OCI-M1 (cell line): ENCODE measurements around the gene SENP3.
A peak's percentile ranks its signal among the peaks of the same experiment; 100 is the strongest.

Experiments used
- DNase-seq: peaks from one replicate; lab custom pipeline; 2025; lab: John Stamatoyannopoulos, UW

SENP3 gene

DNA sequence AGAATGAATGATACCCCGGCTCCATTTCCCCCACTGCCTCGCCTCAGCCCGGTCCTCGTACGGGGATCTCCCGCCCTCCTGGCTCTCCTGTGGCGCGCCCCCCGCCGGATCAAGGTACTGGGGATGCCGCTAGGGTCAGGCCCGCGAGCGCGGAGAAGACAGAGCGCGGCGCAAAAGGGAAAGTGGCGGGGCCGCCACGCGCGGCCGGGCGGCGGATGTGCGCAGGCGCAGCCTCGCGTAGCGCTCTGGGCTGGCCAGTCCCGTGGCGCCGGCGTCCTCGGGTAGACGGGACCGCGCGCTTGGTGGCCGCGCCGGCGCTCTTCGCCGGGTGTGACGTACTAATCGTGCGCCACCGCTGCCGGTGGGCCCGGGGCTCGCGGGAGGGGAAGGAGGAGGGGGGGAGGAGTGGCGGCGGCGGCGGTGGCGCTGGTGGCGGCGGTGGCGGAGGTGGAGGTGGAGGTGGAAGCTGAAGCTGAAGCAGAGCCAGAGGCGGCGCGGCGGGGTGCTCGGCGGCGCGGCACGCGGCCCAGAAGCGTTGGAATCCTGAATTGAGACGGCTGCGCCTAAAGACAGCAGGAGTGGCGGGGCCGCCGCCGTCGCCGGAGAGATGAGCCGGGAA lies at the start of gene SENP3:
SENP3 (plus strand) TSS at position 331 of the 619 bp plus-strand sequence. CDS start 1,158 bp downstream, outside the sequence.
- peak; percentile 95 for DNase-seq

DNA sequence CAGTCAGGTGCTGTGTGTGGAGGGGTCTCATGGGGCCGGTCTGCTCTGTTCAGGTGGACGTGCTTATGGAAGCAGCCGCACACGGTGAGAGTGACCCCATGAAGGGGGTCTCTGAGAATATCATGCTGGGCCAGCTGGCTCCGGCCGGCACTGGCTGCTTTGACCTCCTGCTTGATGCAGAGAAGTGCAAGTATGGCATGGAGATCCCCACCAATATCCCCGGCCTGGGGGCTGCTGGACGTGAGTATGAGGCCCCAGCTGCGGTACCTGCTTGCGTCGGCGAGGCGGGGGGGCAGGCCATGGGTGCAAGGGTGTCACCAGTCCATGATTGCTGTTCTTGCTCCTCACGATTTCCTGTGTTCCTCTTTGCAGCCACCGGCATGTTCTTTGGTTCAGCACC lies 49.6 kb upstream of the SENP3 start:
- no peak for DNase-seq

DNA sequence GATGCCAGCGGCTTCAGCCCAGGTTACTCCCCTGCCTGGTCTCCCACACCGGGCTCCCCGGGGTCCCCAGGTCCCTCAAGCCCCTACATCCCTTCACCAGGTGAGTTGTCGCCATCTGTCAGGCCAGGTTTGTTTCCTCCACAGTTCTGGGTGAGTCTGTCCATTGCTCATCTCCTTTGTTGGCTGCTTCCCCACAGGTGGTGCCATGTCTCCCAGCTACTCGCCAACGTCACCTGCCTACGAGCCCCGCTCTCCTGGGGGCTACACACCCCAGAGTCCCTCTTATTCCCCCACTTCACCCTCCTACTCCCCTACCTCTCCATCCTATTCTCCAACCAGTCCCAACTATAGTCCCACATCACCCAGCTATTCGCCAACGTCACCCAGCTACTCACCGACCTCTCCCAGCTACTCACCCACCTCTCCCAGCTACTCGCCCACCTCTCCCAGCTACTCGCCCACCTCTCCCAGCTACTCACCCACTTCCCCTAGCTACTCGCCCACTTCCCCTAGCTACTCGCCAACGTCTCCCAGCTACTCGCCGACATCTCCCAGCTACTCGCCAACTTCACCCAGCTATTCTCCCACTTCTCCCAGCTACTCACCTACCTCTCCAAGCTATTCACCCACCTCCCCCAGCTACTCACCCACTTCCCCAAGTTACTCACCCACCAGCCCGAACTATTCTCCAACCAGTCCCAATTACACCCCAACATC lies 48.7 kb upstream of the SENP3 start:
- no peak for DNase-seq

- DNase-seq, result no peak
These were observed 47.8 kb upstream of the SENP3 start for GRCh38 chr17:7513850-7514419.

- no peak for DNase-seq
These were observed 45.7 kb upstream of the SENP3 start for GRCh38 chr17:7515911-7516610.

- DNase-seq, result peak; percentile 19
These were observed 38.7 kb upstream of the SENP3 start for GRCh38 chr17:7523033-7523432.

- no peak for DNase-seq
These were observed 32.9 kb upstream of the SENP3 start for GRCh38 chr17:7528842-7529241.

GRCh38 chr17:7530023-7530900 lies 31.5 kb upstream of the SENP3 start:
- no peak for DNase-seq

- DNase-seq, result no peak
These were observed 23.7 kb upstream of the SENP3 start for GRCh38 chr17:7538050-7538449.

GRCh38 chr17:7538891-7539545 lies 22.7 kb upstream of the SENP3 start:
- no peak for DNase-seq

- DNase-seq, result no peak
These were observed 20.6 kb upstream of the SENP3 start for GRCh38 chr17:7541074-7541621.

DNA sequence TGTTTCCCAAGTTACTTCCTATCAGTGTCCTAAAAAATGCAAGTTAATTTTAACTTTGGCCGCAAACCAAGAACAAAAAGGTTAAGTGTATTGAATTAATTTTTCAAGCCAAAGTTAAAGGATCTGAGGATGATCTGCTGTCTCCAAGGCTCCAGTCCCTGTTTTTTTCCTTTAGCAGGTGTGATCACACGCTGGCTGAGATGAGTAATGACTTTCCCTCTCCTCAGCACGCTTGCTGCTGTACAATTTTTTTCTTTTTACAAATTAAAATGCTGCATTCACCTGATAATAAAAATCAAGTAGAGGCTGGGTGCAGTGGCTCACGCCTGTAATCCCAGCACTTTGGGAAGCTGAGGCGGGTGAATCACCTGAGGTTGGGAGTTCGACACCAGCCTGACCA lies 16.8 kb upstream of the SENP3 start:
- no peak for DNase-seq

- DNase-seq, result no peak
These were observed 12.9 kb upstream of the SENP3 start, which contains the start of gene TNFSF12 for GRCh38 chr17:7548585-7549400. Gene TNFSF12 (plus strand): TSS chr17:7549058. CDS start chr17:7549154, 96 bp downstream.

DNA sequence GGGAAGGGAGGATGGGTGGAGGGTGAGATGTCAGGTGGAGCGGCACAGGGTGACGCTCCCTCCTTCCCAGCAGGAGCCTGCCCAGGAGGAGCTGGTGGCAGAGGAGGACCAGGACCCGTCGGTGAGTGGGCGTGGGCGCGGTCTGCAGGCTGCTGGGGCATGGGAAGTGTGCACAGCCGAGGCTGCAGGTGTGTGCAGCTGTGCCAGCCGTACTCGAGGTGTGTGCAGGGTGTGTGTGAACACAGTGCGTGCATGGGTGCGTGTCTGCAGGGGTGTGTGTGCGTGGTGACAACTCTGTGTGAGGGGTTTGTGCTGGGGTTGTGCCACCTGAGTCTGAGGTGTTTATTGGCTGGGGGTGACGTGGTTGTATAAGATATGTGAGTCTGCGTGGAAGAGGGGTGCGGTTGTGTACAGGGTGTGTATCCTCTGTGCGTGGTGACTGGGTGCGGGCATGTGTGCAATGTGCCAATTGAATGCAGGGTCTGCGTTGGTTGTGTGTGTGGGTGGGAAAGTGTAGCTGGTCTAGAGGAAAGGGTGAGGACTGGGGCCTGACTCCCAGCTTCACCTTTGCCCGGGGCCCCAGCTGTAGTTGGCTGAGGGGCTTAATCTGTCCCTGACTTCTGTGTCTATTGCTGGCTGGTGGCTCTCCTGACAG lies 12.2 kb upstream of the SENP3 start:
- DNase-seq, result no peak

DNA sequence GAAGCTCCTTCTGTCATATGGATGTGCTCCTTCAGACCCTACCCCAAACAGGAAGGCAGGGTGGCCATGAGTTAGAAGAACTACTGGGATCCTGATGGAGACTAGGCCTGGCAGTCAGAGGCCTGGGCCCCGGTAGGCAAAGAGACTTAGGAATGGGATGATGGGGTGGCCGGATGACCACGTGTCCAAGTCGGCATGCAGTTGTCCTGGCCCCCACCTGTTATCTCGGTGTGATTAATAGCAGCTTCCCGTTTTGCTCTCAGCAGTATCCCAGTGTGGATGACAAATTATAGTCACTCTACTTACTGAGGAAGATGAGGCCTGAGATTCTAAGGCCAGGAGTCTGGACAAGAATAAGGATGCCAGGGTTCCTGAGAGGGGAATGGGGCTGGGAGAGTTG lies 11.4 kb upstream of the SENP3 start:
- no peak for DNase-seq

GRCh38 chr17:7551396-7551795 lies 10.3 kb upstream of the SENP3 start:
- DNase-seq, result no peak

DNA sequence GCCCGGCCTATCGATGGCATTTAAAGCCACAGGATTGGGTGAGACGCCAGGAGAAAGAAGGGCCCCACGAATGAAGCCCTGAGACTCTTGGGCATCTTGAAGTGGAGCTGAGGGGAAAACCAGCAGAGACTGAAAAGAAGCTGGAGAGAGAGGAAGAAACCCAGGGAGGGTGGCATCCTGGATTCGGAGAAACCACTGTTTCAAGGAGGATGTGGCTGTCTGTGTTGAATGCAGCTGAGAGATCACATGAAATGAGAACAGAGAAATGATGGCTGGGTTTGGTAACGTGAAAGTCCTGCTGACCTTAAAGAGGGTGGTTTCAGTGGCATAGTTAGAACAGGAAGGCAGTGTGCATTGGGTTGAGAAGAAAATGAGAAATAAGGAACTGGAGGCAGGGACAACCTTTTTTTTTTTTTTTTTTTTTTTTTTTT lies 9.1 kb upstream of the SENP3 start:
- DNase-seq, result peak; percentile 19

GRCh38 chr17:7553356-7553755 lies 8.4 kb upstream of the SENP3 start:
- peak; percentile 57 for DNase-seq

- DNase-seq, result no peak
These were observed 6.3 kb upstream of the SENP3 start for GRCh38 chr17:7555320-7555948.
